Neural crest cell (in vitro differentiated cells): ENCODE measurements around the gene PCF11. TPM values are rescaled to one million over a fixed set of nuclear protein-coding genes. Genes with fewer than 3 reads are reported as not detected.

Experiments
- DNase-seq: peaks from one replicate; pipeline ENCODE4 v3.0.0; 2021; ENCODE audit warnings: low read depth, mixed read lengths, low spot score
- H3K27ac Mint-ChIP-seq: one replicate; pipeline ENCODE4 v1.8.0; 2021; ENCODE audit warnings: mild to moderate bottlenecking, mixed read lengths; ENCODE audit not compliant: unreplicated experiment
- H3K27me3 Mint-ChIP-seq: 2 replicates; pipeline ENCODE4 v1.8.0; 2021; ENCODE audit warnings: low read depth, mild to moderate bottlenecking, mixed read lengths
- H3K36me3 Mint-ChIP-seq: 2 replicates; pipeline ENCODE4 v1.8.0; 2021; ENCODE audit warnings: low read depth, mild to moderate bottlenecking, mixed read lengths
- H3K4me1 Mint-ChIP-seq: 2 replicates; pipeline ENCODE4 v1.8.0; 2021; ENCODE audit warnings: mixed read lengths
- H3K4me3 Mint-ChIP-seq: one replicate; pipeline ENCODE4 v1.8.0; 2021; ENCODE audit warnings: mild to moderate bottlenecking, mixed read lengths
- H3K9me3 Mint-ChIP-seq: 2 replicates; pipeline ENCODE4 v1.8.0; 2021; ENCODE audit warnings: mixed read lengths
- total RNA-seq: library from RNA; stranded (reverse); gene quantifications from 2 replicates; pipeline ENCODE4 v1.2.1, GENCODE V29; 2021
- TF ChIP-seq, protein P1 (sequence below): fragments of 200-600 bp; sonication (generic); conservative IDR thresholded peaks from 2 replicates; pipeline ENCODE4 v1.5.0; 2021; ENCODE audit warnings: antibody characterized with exemption, mild to moderate bottlenecking

Gene PCF11
- total RNA-seq, 1 donor from 2014 or later = 67.9 TPM

DNA sequence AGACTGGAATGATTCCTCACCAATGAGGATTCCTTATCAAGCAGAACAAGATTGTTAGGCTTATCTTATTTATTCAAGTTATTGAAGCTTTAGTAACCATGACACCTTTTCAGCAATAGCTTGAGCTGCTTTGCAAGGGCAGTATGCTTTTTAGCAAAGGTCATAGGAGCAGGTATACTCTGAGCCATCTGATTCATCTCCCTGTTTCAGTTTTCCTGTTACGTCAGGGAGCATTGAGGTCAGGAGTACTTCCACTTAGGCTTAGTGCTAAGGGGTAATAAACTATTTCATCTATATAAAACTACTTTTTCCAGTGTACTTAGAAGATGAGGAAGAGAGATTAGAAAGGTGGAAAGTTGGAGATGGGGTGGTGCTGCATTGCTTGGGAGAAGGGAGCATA lies 18.9 kb downstream of the PCF11 start:
- peaks cover 18% of the 10 kb centered on the region for H3K36me3 Mint-ChIP-seq
- H3K4me1 Mint-ChIP-seq = peaks cover 11% of the 10 kb centered on the region
- H3K4me3 Mint-ChIP-seq = no peak overlapping the region
- H3K9me3 Mint-ChIP-seq = no peaks in the 10 kb centered on the region
- TF ChIP-seq, protein P1, sequence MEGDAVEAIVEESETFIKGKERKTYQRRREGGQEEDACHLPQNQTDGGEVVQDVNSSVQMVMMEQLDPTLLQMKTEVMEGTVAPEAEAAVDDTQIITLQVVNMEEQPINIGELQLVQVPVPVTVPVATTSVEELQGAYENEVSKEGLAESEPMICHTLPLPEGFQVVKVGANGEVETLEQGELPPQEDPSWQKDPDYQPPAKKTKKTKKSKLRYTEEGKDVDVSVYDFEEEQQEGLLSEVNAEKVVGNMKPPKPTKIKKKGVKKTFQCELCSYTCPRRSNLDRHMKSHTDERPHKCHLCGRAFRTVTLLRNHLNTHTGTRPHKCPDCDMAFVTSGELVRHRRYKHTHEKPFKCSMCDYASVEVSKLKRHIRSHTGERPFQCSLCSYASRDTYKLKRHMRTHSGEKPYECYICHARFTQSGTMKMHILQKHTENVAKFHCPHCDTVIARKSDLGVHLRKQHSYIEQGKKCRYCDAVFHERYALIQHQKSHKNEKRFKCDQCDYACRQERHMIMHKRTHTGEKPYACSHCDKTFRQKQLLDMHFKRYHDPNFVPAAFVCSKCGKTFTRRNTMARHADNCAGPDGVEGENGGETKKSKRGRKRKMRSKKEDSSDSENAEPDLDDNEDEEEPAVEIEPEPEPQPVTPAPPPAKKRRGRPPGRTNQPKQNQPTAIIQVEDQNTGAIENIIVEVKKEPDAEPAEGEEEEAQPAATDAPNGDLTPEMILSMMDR = no peak
- no peak overlapping the region for H3K27ac Mint-ChIP-seq
- no peak for DNase-seq
- no peaks in the 10 kb centered on the region for H3K27me3 Mint-ChIP-seq

DNA sequence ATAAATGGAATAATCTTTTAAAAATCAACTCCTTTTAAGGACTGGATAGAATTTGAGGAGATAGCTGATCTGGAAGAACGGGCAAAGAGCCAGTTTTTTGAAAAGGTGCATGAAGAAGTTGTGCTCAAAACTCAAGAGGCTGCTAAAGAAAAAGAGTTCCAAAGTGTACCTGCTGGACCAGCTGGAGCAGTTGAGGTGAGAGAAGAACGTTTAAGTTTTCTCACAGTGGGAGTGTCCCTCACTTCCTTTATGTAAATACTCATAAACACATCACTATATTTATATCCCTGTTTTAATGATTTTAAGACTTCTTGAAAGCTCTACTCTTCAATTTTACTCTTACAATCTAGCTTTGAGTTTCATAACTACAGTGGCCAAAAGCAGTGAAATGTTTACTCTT lies 24.9 kb downstream of the PCF11 start:
- no peak for DNase-seq
- Mint-ChIP-seq H3K4me1 (no peaks in the 10 kb centered on the region), H3K9me3 (no peaks in the 10 kb centered on the region), H3K27ac (no peak overlapping the region), H3K36me3 (peaks cover 23% of the 10 kb centered on the region), H3K27me3 (no peaks in the 10 kb centered on the region), H3K4me3 (no peak overlapping the region)
- TF ChIP-seq, protein P1 = no peak

DNA sequence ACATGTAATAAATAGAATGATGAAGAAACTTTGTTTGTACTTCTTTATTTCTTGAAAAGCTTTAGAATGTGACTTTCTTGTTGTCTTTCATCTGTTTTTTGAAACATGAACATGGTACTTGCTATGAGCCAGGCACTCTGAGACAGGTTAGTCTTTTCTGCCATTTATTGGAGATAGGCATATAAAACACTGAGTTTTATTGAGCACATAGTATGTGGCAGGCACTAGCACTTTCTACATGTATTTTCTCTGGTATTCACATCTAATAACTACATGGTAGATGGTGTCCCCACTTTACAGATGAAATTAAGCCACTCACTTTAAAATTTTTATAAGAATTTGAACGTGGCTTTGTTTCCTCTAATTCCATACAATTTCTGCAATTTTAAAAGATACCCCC lies 28.8 kb downstream of the PCF11 start:
- Mint-ChIP-seq H3K9me3 (no peaks in the 10 kb centered on the region), H3K27ac (no peak overlapping the region), H3K4me3 (no peak overlapping the region), H3K27me3 (no peaks in the 10 kb centered on the region), H3K36me3 (peaks cover 21% of the 10 kb centered on the region), H3K4me1 (no peaks in the 10 kb centered on the region)
- TF ChIP-seq, protein P1 = no peak
- no peak for DNase-seq

DNA sequence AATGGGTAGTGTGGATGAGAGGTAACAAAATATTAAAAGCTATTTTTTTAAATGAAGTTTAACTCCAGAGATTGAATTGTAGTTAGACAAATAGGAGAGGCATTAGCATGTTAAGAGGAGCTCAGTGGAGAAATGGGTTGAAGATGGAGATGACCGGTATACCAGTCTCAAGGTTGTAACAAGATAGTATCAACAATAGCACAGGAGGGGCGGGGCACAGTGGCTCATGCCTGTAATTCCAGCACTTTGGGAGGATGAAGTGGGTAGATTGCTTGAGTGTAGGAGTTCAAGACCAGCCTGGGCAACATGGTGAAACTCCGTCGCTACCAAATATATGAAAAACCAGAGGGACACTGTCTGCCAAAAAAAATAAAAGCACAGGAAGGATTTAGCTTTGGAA lies 30.5 kb downstream of the PCF11 start:
- Mint-ChIP-seq H3K27ac (no peak overlapping the region), H3K36me3 (peaks cover 17% of the 10 kb centered on the region), H3K4me1 (peaks cover 3% of the 10 kb centered on the region)

DNA sequence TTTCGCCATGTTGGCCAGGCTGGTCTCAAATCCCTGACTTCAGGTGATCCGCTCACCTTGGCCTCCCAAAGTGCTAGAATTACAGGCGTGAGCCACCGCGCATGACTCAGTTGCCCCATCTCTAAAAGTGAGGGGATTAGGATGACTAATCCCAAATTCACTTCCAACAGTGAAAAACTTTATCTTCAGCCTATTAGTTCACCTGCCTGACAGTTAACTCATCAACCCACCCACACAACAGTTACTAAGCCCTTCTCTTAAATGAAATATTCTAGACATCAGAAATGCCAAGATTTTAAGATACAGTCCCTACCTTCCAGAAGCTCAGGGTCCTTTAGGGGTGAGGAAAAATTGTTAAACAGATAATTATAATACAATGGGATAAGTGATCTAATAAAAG lies 34.6 kb downstream of the PCF11 start:
- no peaks in the 10 kb centered on the region for H3K9me3 Mint-ChIP-seq
- DNase-seq = no peak
- peaks cover 37% of the 10 kb centered on the region for H3K4me1 Mint-ChIP-seq
- TF ChIP-seq, protein P1 = no peak
- H3K27ac Mint-ChIP-seq = no peak overlapping the region
- H3K36me3 Mint-ChIP-seq = peaks cover 8% of the 10 kb centered on the region
- no peaks in the 10 kb centered on the region for H3K27me3 Mint-ChIP-seq
- peak overlapping the region; percentile 52 for H3K4me3 Mint-ChIP-seq

More for the DNA sequence above, 30.5 kb downstream of the PCF11 start:
- no peaks in the 10 kb centered on the region for H3K27me3 Mint-ChIP-seq
- TF ChIP-seq, protein P1 = no peak
- peak overlapping the region; percentile 45 for H3K4me3 Mint-ChIP-seq
- no peak for DNase-seq
- H3K9me3 Mint-ChIP-seq = no peaks in the 10 kb centered on the region

DNA sequence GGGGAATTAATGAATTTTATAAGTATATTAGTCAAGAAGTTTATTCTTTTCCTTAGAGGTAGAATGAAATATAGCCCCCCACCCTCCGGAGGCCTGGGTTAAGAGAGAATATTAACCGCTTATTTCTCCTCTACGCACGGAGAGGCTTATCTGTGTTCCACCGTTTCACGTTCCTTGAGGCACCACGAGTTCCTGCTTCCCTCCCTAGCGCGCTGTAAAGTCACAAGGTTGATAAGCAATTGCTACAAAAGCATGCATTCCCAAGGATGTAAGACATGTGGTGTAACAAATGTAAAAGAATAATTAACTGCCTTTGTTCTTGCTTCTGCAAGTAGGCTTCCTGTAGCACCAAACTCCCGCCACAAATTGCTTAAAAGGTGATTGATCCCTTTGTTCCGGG lies 35.1 kb downstream of the PCF11 start:
- no peaks in the 10 kb centered on the region for H3K9me3 Mint-ChIP-seq
- H3K4me3 Mint-ChIP-seq = peak overlapping the region; percentile 95
- DNase-seq = no peak
- H3K27ac Mint-ChIP-seq = no peak overlapping the region
- peaks cover 41% of the 10 kb centered on the region for H3K4me1 Mint-ChIP-seq
- peaks cover 5% of the 10 kb centered on the region for H3K36me3 Mint-ChIP-seq
- TF ChIP-seq, protein P1 = no peak
- H3K27me3 Mint-ChIP-seq = no peaks in the 10 kb centered on the region
